ENCODE results near the gene MIEF2.

The MIEF2 gene

GRCh38 chr17:18254888-18255649 lies 5.4 kb upstream of the MIEF2 start:
- no peak overlapping the region for H3K27ac ChIP-seq
- no peak for DNase-seq (ENCODE audit: low read depth, low spot score)

- H3K27ac ChIP-seq, result peak overlapping the region; percentile 99
- no peak for DNase-seq (ENCODE audit: low read depth, low spot score)
Measured at GRCh38 chr17:18256351-18256750, 4.1 kb upstream of the MIEF2 start.

- no peak for DNase-seq (ENCODE audit: low read depth, low spot score)
- peak overlapping the region; percentile 99 for H3K27ac ChIP-seq
Measured at GRCh38 chr17:18256776-18257175, 3.7 kb upstream of the MIEF2 start.

GRCh38 chr17:18257268-18257981 lies 3.0 kb upstream of the MIEF2 start:
- DNase-seq (ENCODE audit: low read depth, low spot score), result no peak
- H3K27ac ChIP-seq, result peak overlapping the region; percentile 99

GRCh38 chr17:18257982-18258355 lies 2.5 kb upstream of the MIEF2 start:
- H3K27ac ChIP-seq, result peak overlapping the region; percentile 99
- DNase-seq (ENCODE audit: low read depth, low spot score), result no peak

GRCh38 chr17:18258356-18259038 lies 2.0 kb upstream of the MIEF2 start, which contains the start of gene FLII:
TSS of gene FLII (minus strand) at chr17:18258738. CDS start at chr17:18258690, 48 bp downstream.
- peak within 1 kb of the TSS; percentile 99 for H3K27ac ChIP-seq
- DNase-seq (ENCODE audit: low read depth, low spot score), result no peak

GRCh38 chr17:18259621-18260331 lies 686 bp upstream of the MIEF2 start:
- H3K27ac ChIP-seq, result peak overlapping the region; percentile 99
- DNase-seq (ENCODE audit: low read depth, low spot score), result peak; percentile 81

GRCh38 chr17:18261146-18261515 lies 669 bp downstream of the MIEF2 start:
- peak overlapping the region; percentile 99 for H3K27ac ChIP-seq
- DNase-seq (ENCODE audit: low read depth, low spot score), result no peak

GRCh38 chr17:18261659-18262058 lies 1.2 kb downstream of the MIEF2 start:
- H3K27ac ChIP-seq, result peak overlapping the region; percentile 99
- DNase-seq (ENCODE audit: low read depth, low spot score), result no peak

- H3K27ac ChIP-seq, result peak overlapping the region; percentile 99
- no peak for DNase-seq (ENCODE audit: low read depth, low spot score)
Measured at GRCh38 chr17:18262111-18262510, 1.6 kb downstream of the MIEF2 start.

GRCh38 chr17:18262641-18263040 lies 2.2 kb downstream of the MIEF2 start:
- no peak for DNase-seq (ENCODE audit: low read depth, low spot score)
- H3K27ac ChIP-seq, result no peak overlapping the region

- no peak overlapping the region for H3K27ac ChIP-seq
- DNase-seq (ENCODE audit: low read depth, low spot score), result no peak
Measured at GRCh38 chr17:18263885-18264682, 3.6 kb downstream of the MIEF2 start.

- H3K27ac ChIP-seq, result peak overlapping the region; percentile 70
- DNase-seq (ENCODE audit: low read depth, low spot score), result no peak
Measured at GRCh38 chr17:18267366-18267765, 6.9 kb downstream of the MIEF2 start.

- peak overlapping the region; percentile 70 for H3K27ac ChIP-seq
- no peak for DNase-seq (ENCODE audit: low read depth, low spot score)
Measured at GRCh38 chr17:18267927-18268711, 7.7 kb downstream of the MIEF2 start.

- no peak for DNase-seq (ENCODE audit: low read depth, low spot score)
Measured at GRCh38 chr17:18270046-18270931, 9.8 kb downstream of the MIEF2 start.

GRCh38 chr17:18277076-18277475 lies 16.6 kb downstream of the MIEF2 start:
- no peak overlapping the region for H3K27ac ChIP-seq
- no peak for DNase-seq (ENCODE audit: low read depth, low spot score)

More at GRCh38 chr17:18270046-18270931, 9.8 kb downstream of the MIEF2 start:
- no peak overlapping the region for H3K27ac ChIP-seq

GRCh38 chr17:18278867-18279266 lies 18.4 kb downstream of the MIEF2 start:
- no peak overlapping the region for H3K27ac ChIP-seq
- no peak for DNase-seq (ENCODE audit: low read depth, low spot score)

GRCh38 chr17:18280249-18280648 lies 19.8 kb downstream of the MIEF2 start:
- no peak overlapping the region for H3K27ac ChIP-seq
- DNase-seq (ENCODE audit: low read depth, low spot score), result no peak
